Suprapubic skin (tissue), 4 donors: ENCODE data around the gene RSAD2. TPM values are rescaled to one million over a fixed set of nuclear protein-coding genes. Genes with fewer than 3 reads are reported as not detected.

Experiments used
- DNase-seq, 2 donors: peaks; one replicate each; pipeline ENCODE4 v3.0.0-alpha.2; 2019; ENCODE audit warnings: low spot score in 2 of 2
- H3K27ac ChIP-seq: fragments of 200-600 bp; sonication (generic); one replicate; pipeline ENCODE4 v1.5.1; 2019
- H3K27me3 ChIP-seq: fragments of 200-600 bp; sonication (generic); one replicate; pipeline ENCODE4 v1.5.1; 2019
- H3K36me3 ChIP-seq: fragments of 200-600 bp; sonication (generic); one replicate; pipeline ENCODE4 v1.5.1; 2019
- H3K4me1 ChIP-seq: fragments of 200-600 bp; sonication (generic); one replicate; pipeline ENCODE4 v1.5.1; 2019
- H3K4me3 ChIP-seq: fragments of 200-600 bp; sonication (generic); one replicate; pipeline ENCODE4 v1.5.1; 2019; ENCODE audit warnings: mild to moderate bottlenecking
- H3K9me3 ChIP-seq: fragments of 200-600 bp; sonication (generic); one replicate; pipeline ENCODE4 v1.5.1; 2019
- EP300 ChIP-seq: sonication (generic); formaldehyde crosslinking; IDR thresholded peaks from one replicate; pipeline ENCODE4 v1.6.1; 2017; ENCODE audit warnings: antibody characterized with exemption
- POLR2A ChIP-seq, 2 donors: fragments of 450-650 bp; IDR thresholded peaks; one replicate each; pipeline ENCODE4 v1.6.1; 2017; ENCODE audit warnings: antibody characterized with exemption in 2 of 2, mild to moderate bottlenecking in 2 of 2, moderate library complexity in 2 of 2
- POLR2AphosphoS5 ChIP-seq, 3 donors: sonication (generic); formaldehyde crosslinking; IDR thresholded peaks; one replicate each; pipeline ENCODE4 v1.6.1; 2017; ENCODE audit warnings: antibody characterized with exemption in 3 of 3
- WGBS: methylation state at CpG from one replicate; pipeline ENCODE4 v1.1.5; 2018; 5-methylcytosine and 5-hydroxymethylcytosine counted together
- total RNA-seq, 4 donors: library from RNA; depleted of rRNA; stranded (reverse); fragments of >200 nt; gene quantifications; one replicate each; pipeline ENCODE4 v1.1.0, GENCODE V29; 2016
- TF ChIP-seq, protein P1 (sequence below), 2 donors: fragments of 200-600 bp in 1 of 2; fragments of 450-650 bp in 1 of 2; sonication (generic) in 1 of 2; IDR thresholded peaks; one replicate each; pipeline ENCODE4 v1.5.1; 2016 to 2019; ENCODE audit warnings: antibody characterized with exemption in 2 of 2, mild to moderate bottlenecking in 1 of 2, moderate library complexity in 1 of 2

The RSAD2 gene
- total RNA-seq, 4 donors from 2014 or later: 0.24 to 1.5 TPM; not detected in 2

DNA sequence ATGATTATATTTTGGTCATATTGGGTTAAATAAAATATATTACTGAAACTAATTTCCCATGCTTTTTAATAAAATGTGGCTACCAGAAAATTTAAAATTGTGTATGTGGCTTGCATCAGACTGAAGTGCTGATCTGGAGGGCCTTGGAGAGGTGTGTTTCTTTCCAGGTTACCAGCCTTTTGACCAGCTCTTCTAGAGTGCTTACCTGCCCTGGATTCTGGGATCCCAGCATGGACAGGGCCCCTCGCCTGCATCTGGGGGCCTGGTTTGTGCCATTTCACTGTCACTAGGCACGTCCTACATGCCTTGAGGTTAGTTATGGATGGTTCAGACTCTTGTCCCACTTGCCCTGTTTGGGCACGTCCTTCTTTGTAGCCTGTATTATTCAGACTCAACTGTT lies 50.2 kb downstream of the RSAD2 start:
- Histone ChIP-seq H3K4me3 (no peak overlapping the region), H3K4me1 (peaks cover 14% of the 10 kb centered on the region), H3K27me3 (no peaks in the 10 kb centered on the region), H3K9me3 (no peaks in the 10 kb centered on the region), H3K27ac (no peak overlapping the region), H3K36me3 (no peaks in the 10 kb centered on the region)
- 98% methylated on average over 3 of the region's 3 CpGs for WGBS
- TF ChIP-seq EP300 (no peak), POLR2AphosphoS5 (IDR thresholded peaks at IDR 0.05) (no peak), POLR2A (IDR thresholded peaks at IDR 0.05) (no peak)
- TF ChIP-seq, protein P1, sequence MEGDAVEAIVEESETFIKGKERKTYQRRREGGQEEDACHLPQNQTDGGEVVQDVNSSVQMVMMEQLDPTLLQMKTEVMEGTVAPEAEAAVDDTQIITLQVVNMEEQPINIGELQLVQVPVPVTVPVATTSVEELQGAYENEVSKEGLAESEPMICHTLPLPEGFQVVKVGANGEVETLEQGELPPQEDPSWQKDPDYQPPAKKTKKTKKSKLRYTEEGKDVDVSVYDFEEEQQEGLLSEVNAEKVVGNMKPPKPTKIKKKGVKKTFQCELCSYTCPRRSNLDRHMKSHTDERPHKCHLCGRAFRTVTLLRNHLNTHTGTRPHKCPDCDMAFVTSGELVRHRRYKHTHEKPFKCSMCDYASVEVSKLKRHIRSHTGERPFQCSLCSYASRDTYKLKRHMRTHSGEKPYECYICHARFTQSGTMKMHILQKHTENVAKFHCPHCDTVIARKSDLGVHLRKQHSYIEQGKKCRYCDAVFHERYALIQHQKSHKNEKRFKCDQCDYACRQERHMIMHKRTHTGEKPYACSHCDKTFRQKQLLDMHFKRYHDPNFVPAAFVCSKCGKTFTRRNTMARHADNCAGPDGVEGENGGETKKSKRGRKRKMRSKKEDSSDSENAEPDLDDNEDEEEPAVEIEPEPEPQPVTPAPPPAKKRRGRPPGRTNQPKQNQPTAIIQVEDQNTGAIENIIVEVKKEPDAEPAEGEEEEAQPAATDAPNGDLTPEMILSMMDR (IDR thresholded peaks at IDR 0.05): no peak
- DNase-seq: peak in 1 of 2 donors; percentile 49

DNA sequence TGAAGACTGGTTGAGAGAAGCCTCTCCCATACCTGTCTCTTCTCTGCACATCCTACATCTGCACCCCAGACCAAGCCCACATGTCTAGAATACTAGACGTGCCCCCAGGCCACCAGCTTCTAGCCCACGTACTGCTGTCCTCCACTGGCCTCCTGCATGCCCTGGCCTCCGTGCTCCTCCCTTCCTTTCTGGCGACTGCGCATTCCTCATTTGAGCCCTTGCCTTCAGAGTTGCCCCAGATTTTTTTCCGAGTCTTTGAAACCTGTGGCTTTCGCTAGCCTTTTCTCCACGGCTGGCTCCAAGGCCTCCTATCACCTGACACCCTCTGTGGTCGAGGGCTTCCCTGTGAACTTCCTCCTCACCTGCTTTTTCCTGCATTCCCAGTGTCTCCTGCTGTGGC lies 50.9 kb downstream of the RSAD2 start:
- Histone ChIP-seq H3K36me3 (no peaks in the 10 kb centered on the region), H3K9me3 (no peaks in the 10 kb centered on the region), H3K4me1 (peaks cover 14% of the 10 kb centered on the region), H3K4me3 (no peak overlapping the region), H3K27ac (no peak overlapping the region), H3K27me3 (no peaks in the 10 kb centered on the region)
- 87% methylated on average over 9 of the region's 9 CpGs for WGBS
- peak in 1 of 2 donors; percentile 67 for DNase-seq
- TF ChIP-seq POLR2AphosphoS5 (IDR thresholded peaks at IDR 0.05) (no peak), POLR2A (IDR thresholded peaks at IDR 0.05) (no peak), EP300 (no peak)
- TF ChIP-seq, protein P1 (IDR thresholded peaks at IDR 0.05): no peak

DNA sequence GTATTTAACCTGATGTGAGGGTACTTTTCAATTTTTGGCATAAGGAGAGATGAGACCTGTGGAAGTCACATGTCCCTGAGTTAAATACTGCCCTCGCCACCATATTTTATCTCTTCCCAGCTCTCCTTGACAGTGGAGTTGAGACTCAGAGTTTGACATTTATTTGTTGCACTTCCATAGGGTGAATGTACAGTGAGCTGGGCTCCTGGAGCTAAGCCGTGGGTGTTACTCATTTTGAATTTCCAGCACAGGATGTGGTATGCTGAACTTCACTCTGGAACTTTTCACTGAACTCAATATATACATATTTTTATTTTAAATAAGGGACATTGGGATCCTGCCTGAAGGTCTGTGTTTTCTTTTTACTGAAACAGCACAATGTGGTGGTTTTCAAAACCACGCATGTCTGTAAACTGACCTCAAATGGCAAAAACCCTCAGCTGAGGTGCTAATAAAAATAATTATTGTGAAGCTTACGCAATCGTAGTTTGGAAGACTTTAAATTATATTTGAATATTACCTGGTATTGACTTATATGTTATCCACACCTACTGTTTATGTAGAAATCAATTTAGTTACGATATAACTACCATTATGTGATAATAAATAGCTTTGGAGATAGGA lies 51.7 kb downstream of the RSAD2 start:
- DNase-seq: peak in 1 of 2 donors; percentile 31
- Histone ChIP-seq H3K27me3 (no peaks in the 10 kb centered on the region), H3K4me1 (peaks cover 14% of the 10 kb centered on the region), H3K4me3 (no peak overlapping the region), H3K27ac (no peak overlapping the region), H3K9me3 (no peaks in the 10 kb centered on the region), H3K36me3 (no peaks in the 10 kb centered on the region)
- TF ChIP-seq POLR2A (IDR thresholded peaks at IDR 0.05): no peak
- TF ChIP-seq EP300: no peak
- TF ChIP-seq, protein P1 (IDR thresholded peaks at IDR 0.05): no peak
- TF ChIP-seq POLR2AphosphoS5 (IDR thresholded peaks at IDR 0.05): no peak
- 87% methylated on average over 6 of the region's 6 CpGs for whole genome bisulfite sequencing

DNA sequence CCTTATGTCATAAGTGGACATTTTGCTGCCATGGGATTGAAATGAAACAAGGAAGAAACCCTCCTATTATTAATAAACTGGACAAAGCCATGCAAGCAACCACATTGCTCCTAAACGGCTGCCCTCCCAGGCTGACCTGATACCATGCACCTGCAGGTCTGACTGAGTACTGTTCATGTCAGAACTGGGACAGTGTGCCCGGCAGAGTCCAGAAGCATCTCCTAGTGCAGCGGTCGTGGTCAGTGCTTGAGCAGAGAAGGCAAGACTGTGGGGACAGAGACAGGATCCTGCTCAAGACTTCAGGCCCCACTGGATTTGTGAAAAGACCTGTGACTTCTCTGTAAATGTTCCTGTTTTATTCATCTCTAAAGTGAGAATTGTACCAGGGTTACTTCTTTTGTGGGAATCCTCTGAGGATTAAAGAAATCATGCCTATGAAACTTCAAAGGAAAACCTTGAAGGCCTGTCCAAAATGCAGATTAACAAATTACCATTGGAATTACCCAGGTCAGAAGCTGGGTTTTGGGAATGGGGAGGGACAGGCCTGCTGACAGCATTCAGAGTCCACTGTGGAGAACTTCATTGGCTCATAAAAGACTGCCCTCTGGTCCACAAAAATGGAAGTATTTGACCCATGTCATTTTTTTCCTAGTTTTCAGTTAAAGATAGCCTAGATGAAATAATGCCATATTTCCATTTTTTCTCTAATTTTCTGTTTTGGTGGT lies 53.5 kb downstream of the RSAD2 start:
- Histone ChIP-seq H3K27ac (no peak overlapping the region), H3K4me1 (peaks cover 3% of the 10 kb centered on the region), H3K4me3 (no peak overlapping the region), H3K9me3 (no peaks in the 10 kb centered on the region), H3K27me3 (no peaks in the 10 kb centered on the region), H3K36me3 (no peaks in the 10 kb centered on the region)
- DNase-seq: no peak
- 93% methylated on average over 4 of the region's 4 CpGs for WGBS
- TF ChIP-seq, protein P1 (IDR thresholded peaks at IDR 0.05): no peak
- no peak for TF ChIP-seq EP300
- TF ChIP-seq POLR2AphosphoS5 (IDR thresholded peaks at IDR 0.05): no peak
- TF ChIP-seq POLR2A (IDR thresholded peaks at IDR 0.05): no peak

DNA sequence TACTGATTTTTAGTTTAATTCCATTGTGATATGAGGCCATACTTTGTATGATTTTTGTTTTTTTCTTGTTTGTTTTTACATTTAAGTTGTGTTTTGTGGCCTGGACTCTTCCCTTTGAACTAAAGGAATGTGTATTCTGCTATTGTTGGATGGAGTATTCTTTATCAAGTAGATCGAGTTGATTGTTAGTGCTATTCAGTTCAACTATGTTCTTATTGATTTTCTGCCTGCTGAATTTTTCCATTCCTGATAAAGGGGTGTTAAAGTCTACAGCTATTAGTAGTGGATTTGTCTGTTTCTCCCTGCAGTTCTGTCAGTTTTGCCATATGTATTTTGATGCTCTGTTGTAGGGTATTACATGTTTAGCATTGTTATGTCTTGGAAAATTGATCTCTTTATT lies 54.2 kb downstream of the RSAD2 start:
- peaks cover 3% of the 10 kb centered on the region for H3K4me1 ChIP-seq
- no peaks in the 10 kb centered on the region for H3K36me3 ChIP-seq
- TF ChIP-seq POLR2A (IDR thresholded peaks at IDR 0.05) (no peak), EP300 (no peak), POLR2AphosphoS5 (IDR thresholded peaks at IDR 0.05) (no peak)
- TF ChIP-seq, protein P1 (IDR thresholded peaks at IDR 0.05): no peak
- no peaks in the 10 kb centered on the region for H3K27me3 ChIP-seq
- no peak overlapping the region for H3K4me3 ChIP-seq
- DNase-seq: no peak
- H3K27ac ChIP-seq: no peak overlapping the region
- WGBS: 90% methylated on average over 1 of the region's 1 CpG
- H3K9me3 ChIP-seq: no peaks in the 10 kb centered on the region
